ENCODE data around the gene SRSF1.
"Not testable (repeated sequence)": the region's sequence is repeated elsewhere in the genome, so short reads cannot be mapped to it uniquely, and the experiment has no call there.

Gene SRSF1

DNA sequence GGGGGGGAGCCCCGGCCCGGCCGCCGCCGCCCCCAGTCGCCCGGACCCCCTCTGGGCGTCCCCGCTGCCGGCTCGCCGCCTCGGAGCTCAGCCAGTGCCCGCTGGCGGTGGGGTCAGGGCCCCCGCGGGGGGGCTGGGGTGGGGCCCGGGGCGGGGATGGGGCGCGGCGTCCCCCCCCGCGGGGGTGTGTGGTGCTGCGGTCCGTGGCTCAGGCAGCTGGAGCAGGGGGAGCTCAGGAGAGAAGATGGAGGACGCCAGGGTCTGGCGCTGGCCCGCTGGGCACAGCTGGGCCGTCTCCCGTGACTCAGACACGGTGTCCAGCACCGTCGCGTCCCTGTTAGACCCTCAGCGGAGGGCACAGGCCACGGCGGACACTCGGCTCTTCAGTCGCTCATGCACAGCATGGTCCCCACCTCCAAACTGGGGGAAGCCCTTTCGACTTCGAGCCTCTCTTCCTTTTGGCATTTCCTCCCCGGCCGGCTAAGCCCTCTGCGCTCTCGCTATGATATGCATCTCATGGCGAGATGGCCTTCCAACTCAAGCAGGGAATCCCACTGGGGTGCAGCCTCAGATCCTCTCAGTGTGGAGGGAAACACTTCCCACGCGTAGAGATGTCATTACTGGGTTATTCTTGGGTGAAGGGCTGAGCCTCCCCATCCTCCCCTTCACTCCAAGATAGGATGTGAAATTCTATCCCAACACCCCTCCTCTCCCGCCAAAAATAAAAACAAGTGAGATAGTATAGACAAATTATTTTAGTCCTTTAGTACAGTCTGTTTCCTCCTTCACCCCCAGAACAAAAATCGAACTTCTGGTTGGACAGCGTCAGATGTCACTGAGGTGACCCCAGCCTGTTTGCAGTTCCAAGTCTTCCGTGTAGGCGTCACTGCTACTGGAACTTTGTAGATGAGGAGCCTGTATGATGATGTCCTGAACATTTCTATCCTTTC, 18.5 kb downstream of the SRSF1 start:
- peak; percentile 64 for DNase-seq

DNA sequence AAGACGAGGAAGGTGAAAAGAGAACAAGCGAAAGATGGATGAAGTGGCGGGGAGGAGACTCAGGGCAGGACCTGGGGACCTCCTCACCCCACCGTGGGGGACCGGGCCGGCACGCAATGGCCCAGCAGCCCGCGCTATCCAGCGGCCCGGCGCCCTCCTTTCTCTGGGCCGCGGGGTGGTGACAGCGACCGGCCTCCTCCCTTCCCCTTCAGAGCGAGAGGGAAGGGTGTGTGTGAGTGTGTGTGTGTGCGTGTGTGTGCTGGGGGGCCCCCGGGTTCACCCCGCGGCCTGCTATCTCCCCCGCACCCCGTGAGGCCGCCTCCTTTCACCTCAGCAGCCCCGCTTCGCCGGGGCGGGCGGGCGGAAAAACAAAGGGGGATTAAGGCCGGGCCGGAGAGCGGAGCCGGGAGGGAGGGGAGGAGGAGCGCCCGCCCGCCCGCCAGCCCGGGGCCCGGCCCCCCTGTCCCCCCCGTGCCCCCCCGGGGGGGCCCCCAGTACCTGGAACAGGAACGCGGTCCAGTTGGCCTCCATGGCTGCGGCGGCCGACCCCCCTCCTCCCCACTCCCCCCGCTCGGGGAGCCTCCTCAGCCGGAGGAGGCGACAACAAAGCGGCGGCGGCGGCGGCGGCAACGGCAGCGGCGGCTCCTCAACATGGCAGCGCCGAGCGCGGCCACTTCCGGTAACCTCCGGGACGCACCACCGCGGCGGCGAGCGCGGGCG, 19.3 kb downstream of the SRSF1 start, which contains the start of gene VEZF1:
TSS of gene VEZF1 (minus strand) at position 674 of the 720 bp plus-strand sequence. CDS start at position 531, 143 bp downstream.
- DNase-seq = peak; percentile 64

DNA sequence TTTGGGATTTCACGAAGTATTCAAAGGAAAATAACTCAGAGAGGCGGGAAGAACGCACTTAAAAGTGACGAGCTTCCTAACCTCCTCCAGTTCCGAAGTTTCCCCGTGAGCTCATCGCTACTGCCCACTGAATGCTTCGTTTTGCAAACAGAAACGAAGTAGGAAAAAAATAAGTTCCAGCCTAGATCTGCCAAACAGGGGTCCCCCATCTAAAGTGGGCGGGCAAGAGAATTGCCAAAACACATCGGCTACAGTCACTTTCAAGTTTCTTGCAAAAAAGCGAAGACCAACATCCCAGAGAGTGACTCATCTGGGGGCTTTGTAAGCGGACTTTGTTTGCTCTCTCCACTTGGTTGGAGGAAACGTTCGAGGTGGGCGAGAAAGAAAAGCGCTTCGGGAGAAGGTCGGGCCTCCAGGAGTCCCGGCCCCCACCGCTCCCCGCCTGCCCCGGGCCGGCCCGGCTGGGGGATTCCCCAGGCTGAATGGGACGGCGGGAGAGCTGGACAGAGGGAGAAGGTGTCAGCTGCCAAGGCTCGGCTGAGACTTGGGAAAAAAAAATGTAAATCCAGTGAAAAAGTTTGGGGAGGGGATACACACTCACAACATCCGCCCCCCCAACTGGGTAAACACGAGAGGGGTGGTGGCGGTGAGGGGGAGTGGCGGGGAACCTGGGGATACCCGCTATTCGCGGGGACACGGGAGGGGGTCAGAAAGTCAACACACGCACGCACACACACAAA, 20.0 kb downstream of the SRSF1 start:
- no peak for DNase-seq

DNA sequence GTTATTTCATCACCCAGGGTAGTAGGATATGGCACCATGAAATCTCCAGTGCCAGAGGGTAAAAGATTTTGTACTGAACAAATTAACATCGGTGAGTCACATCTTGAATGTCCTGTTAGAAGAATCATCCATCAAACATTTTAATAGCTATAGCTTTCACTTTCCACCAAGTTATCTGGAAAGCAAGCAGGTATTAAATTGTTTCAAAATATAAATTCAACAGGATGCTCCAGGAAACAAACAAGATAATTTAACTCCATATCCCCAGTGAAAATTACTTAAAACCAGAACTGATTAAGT, 21.4 kb downstream of the SRSF1 start:
- no peak for DNase-seq

DNA sequence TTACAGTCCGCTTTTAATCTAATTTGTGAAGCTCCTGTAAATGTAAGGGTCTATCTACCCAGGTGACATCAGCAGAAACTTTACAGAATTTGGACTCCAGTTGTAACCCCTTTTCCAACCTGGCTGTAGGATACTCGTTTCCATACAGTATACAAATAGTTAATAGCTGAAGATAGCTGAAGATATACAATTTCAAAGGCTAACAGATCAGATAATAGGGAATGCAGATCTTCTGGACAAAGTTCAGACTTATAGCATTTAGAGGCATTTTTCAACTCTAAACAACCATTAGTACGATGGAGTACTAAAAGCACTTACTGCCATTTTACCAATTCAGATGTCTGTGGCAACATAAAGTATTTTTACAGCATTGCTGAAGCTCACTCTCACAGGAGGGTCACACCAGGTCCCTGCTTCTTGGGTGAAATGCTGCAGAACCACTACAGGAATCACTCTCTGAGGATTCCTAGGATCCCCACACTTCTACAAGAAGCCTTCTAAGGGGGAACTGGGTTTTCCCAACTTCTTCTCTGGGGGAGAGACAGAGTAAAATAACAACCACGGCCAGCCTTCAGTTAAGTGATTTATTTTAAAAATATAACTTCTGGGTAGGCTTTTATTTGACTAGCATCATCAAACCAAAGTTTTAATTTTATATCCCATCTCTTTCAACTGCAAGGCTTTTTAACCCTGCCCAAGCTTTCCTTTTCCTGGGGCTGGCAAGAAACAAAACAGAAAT, 21.9 kb downstream of the SRSF1 start:
- no peak for DNase-seq

DNA sequence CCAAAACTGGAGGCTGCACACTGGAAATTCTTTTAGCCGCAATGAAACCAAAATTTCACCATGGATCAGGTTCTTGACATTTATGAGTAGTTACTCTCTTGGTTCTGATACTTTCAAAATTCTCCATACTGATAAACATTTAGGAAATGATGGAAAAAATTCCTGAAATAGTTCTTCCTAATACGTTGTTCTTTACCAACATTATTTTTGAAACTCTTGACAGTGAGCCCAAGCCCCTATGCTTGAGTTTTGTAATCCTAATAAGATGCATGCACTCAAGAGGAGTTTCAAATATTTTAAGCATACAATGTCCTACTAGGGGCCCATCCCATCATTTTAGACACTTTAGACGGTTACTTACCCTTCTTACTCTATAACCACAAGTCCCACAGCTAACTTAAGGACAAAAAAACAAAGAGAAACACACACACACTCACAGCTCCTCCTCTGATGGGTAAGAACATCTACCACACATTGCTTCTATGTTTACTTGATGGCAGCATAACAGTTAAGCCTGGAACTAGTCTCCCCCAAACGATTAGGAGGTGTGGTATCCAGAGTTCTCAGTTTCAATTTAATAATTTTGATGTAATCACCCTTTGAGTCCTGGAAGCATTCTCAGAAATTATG, 22.7 kb downstream of the SRSF1 start:
- no peak for DNase-seq

DNA sequence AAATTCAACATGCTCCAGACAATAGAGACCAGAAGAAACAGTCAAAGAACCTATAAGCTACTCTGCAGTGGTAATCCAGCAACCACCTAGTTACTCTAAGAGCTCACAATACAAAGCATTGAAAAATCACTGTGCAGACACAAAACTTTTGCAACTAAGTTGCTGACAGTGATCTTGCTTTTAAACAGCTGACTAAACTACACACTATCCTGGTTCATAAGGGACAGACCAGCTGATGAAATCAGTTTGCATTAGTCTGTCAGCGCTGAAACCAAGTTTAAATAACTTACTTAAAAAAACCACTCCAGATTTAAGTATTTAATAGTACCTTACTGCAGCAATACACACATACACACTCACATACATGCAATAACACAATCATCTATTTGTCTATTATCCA, 23.6 kb downstream of the SRSF1 start:
- no peak for DNase-seq

DNA sequence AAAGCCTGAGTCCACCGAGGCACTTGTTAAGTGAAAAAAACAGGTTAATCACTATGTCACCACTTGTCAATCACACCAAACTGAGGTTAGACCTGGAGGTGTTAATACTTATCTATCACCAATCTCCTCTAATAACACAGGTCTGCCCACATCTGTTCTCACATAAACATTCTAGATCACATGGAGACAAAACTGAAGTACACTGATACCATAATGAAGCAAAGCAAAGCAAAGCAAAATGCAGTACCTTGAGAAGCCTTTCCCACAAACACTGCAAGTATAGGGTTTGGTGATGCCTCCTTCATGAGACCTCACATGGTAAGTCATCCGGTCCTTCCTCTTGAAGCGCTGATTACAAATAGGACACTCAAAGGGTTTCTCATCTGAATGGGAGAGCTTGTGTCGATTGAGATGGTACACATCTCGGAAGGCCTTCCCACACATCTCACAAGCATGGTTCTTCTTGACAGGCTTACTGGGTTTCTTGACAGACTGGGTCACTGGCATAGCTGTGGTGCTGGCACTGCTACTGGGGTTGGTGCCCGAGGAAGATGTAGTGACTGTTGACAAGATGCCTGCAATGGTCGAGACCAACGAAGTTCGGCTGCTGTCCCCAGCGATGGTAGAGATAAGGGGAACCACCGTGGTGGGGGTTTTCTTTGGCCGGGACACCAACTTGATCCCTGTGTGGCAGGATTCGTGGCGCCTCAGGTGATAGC, 24.4 kb downstream of the SRSF1 start:
- no peak for DNase-seq

DNA sequence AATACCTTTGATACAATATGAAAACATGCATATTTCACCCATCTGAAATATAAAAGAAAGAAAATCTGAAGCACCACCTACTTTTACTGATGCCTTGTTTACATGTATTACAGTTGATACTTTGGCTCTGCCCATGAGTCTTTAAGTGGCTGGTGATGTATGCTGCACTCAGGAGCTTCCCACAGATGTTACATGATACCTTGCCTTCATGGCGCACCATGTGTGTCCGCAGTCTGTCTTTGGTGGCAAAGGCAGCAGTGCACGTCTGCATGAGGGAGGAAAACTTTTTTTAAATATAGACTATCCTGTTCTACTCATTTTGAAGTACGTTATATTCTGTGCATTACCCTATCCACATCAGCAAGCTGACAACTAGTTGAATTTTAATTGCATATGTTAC, 26.5 kb downstream of the SRSF1 start:
- DNase-seq = no peak

DNA sequence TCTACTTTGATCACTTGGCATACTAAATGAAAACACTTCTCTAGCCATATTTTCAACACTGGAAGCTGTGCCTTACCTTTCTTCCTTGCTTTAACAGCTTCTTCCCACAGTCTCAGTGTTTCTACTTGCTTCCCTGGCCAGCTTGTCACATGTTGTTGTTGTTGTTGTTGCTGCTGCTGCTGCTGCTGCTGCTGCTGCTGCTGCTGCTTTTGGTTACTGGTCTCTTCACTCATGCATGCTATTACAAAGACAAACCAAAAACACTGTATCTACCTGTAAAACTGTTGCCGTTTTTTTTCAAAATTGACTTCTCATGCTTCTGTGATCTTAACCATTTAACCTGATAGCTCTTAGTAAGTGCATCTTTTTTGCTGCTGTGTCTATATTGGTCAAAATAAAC, 28.0 kb downstream of the SRSF1 start:
- no peak for DNase-seq

DNA sequence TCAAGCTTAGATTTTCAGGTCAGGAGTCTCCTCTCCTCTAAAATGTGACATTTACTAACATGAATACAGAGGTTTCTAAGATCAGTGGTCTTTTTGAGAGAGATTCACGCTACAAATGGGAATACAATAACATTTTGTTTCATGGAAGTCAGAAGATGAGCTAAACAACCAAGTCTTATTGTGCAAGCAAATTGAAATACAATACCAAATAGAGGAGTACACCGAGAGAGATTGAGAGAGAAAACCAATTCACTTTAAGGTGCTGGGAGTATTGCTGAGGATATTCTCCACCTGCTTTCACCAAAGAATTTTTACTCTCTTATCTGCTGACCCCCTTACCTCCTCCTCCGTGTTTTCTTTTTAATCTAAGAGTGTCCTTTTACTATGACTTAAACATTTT, 30.5 kb downstream of the SRSF1 start:
- no peak for DNase-seq

DNA sequence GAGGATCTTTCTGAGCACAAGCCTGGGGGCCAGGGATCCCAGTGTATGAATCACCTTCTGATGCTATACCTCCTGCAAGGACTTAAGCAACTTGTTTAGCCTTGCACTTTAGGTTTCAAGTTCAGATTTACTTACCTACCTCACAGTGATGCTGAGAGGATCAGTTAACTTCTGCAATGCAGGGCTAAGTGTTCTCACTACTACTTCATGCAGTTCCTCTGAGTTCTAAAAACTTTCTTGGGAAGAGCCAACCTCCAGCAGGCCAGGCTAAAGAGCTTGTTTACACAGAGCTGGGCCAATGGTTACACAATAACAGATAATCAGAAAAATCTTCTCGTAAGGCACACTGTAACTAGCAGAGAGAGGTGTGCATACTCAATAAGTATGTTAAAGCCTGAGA, 32.0 kb downstream of the SRSF1 start:
- no peak for DNase-seq

DNA sequence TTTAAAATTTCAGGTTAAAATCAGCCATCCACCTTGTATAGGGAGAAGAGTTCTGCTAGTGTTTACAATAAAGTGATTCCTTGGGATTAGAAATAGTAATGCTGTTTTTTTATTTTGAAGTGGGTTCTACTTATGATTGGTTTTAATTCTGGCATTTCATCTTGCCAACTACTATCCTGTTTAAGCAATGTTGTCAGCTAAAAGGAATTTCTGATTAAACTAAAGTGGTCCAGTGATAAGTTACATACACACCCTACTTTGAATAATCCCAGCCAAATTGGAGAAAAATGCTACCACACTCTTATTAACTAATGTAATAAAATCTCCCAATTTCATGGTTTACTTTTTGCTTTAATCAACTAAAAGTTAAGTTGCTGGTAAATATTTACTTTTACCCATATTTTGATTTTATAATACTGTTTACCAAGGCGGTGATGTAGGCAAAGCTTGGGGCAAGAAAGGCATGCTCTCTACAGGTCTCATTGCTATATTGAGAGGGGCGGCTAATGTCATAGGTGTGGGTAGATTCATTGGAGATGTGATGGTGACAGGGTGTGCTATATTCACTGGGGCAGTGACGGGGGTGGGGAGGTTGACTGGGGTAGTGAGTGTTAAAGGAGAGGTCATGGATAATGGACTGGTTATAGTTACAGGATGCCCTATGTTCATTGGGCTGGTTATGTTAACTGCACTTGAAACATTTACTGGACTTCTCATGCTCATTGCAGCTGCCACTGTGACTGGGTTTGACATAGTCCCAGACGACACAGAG, 32.8 kb downstream of the SRSF1 start:
- DNase-seq = not testable (repeated sequence)

DNA sequence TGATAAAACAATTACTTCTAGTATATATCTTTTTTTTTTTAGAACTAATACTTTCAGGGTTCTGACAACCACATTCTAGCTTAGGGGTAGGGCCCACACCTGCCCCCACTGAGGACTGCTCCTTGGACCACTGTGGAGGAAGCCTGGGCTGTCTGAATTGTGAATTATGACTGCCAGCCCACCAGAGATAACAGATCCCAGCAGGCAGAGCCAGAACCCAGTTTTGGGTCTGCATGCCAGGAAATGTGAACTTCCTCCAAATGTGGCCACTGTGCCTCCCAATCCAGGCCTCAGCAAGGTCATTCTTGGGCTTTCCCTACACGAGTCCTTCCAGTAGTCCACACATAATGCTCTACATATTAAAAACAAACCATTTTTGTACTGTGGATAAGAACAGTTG, 34.9 kb downstream of the SRSF1 start:
- DNase-seq = no peak

DNA sequence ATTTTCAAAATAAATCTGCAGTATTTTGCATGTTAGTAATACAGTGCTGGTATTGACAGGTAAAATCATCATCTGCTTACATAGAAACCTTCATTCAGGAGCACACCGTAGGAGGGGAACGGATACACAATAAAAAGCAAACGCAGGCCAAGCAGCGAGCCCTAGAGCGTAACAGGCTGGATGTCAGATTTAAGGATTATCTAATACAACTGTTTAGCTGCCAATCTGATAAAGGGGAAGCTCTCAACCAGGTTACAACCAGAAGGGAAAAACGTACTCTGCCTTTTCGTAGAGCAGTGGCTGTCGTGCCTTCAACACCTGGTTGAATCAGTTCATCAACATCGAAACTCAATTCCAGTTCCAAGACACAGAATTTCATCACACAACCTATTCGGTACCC, 35.5 kb downstream of the SRSF1 start:
- no peak for DNase-seq

DNA sequence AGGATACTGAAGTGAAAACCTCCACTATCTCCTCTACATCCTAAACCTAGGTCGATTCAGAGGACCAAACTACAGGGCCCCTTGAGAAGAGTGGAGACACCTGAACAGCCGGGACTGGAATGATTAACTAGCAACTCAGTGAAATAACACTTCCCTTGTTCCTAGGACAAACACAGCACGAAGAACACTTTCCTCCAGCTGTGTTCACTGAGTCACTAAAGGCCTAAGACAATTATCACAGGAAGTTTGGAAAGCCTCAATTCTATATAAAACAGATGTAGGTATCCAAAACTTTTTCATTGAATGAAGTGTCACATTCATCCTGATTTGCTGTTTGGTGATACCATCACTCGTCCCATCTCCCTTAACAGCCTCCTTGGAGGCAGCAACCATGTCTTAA, 36.3 kb downstream of the SRSF1 start:
- no peak for DNase-seq

DNA sequence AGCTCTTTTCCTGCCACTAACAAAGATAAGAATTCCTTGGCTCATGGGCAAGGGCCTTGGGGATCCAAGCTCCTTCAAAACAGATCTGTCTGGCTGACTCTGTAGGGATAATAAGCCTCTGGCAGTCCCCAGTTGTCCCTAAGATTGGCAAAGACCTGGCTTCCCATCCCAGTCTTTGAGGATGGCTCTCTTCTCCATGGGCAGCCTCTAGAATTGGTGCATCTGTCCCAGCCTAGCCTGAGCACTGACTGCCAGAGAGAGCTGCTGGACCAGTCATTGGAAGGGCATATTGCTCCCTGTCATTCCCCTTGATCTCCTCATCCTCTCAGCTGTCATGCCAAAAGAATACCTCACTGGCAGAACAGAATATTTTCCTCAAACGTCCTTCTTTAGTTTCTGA, 38.6 kb downstream of the SRSF1 start:
- DNase-seq = no peak

DNA sequence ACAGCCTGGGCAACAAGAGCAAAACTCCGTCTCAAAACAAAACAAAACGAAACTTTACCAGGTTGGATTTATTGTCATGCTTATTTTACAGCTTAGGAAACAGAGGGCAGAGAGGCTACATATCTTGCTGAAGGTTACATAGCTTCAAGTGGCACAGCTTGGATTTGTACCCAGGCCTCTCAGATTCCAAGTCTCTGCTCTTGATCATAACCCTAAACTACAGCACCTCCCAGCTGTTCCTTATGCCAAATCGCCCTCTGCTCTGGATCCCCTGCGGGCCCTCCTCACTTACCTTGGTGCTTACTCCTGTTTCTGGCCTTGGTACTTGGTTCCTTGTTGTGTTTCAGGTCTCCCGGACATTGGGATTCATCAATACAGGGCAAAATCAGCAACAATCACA, 40.2 kb downstream of the SRSF1 start:
- DNase-seq = no peak

DNA sequence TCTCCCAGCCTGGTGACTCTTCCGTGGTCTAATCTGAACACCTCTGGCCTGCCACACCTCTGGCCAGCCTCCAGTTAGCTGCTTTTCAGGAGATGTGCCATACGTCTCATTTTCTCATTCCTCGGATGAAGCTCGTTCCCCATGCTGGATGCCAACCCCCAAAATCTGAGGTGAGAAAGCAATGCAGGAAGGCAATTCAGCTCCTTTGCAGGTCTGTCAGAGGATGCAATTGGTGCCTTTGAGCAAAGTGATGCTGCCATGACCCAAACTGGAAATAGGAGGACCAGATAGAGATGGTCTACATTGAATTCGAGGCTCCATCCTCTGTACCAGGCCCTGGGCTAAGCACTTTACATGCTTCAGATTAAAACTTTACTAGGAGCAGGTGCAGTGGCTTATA, 40.8 kb downstream of the SRSF1 start:
- no peak for DNase-seq

DNA sequence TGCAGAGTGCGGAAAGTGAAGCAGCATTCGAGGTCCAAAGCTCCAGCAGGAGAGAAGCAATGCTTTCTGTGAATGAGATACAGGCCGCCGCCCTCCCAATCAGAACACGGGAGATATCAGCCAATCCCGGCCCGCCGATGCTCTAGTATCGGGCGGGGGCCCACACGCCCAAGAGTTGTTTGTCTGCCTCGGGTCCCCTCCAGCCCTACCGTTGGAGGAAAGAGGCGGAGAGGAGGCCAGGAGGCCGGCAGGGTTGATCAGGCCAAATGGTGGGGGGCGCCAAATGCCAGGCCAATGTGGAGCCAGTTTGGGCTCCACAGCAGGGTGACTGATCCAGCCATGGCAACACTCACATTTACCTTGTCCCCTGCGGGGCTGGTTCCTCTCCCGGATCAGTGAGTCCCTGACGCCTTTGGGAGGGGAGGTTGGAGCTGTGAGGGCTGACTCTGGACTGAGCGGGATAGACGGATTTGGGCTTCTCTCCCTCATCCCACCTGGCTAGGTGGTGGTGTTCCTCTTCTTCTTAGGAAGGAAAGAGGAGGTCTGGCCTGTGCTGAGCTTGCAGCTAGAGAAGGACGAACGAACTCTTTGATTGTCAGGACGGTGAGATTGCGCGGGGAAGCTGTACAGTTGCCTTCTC, 41.4 kb downstream of the SRSF1 start:
- DNase-seq = no peak

DNA sequence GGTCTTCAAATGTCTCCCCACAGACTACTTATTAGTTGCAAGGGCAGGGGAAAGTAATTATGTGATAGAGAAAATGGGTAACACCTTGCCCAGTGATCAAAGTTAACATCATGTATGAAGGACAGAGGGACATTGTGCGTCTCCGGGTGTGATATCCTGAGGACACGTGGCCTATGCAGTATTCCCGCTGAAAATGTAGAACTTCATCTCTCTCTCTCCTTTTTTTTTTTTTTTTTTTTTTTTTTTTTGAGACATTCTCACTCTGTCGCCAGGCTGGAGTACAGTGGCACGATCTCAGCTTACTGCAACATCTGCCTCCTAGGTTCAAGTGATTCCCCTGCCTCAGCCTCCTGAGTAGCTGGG, 43.9 kb downstream of the SRSF1 start:
- no peak for DNase-seq

Data from NCI-H1092 (cell line).